Measurements from ENCODE around the gene ETFBKMT.
A peak's percentile ranks its signal among the peaks of the same experiment; 100 is the strongest.

Gene ETFBKMT

GRCh38 chr12:31659087-31659942 lies at the start of gene ETFBKMT:
Gene ETFBKMT (plus strand): TSS chr12:31659688. CDS start chr12:31661954, 2,266 bp downstream.
- DNase-seq: peak; percentile 81 to 87

- no peak for DNase-seq
Observed at GRCh38 chr12:31612819-31613218, 46.7 kb upstream of the ETFBKMT start.

- no peak for DNase-seq
Observed at GRCh38 chr12:31618228-31619025, 41.1 kb upstream of the ETFBKMT start.

- DNase-seq: no peak
Observed at GRCh38 chr12:31620311-31620710, 39.2 kb upstream of the ETFBKMT start.

GRCh38 chr12:31622038-31622437 lies 37.5 kb upstream of the ETFBKMT start:
- DNase-seq: no peak

- no peak for DNase-seq
Observed at GRCh38 chr12:31626270-31626995, 33.1 kb upstream of the ETFBKMT start.

- DNase-seq: no peak
Observed at GRCh38 chr12:31627456-31628054, 31.9 kb upstream of the ETFBKMT start.

GRCh38 chr12:31629756-31630732 lies 29.4 kb upstream of the ETFBKMT start:
- DNase-seq: no peak

GRCh38 chr12:31631023-31631724 lies 28.3 kb upstream of the ETFBKMT start:
- no peak for DNase-seq

- DNase-seq: no peak
Observed at GRCh38 chr12:31631809-31632208, 27.7 kb upstream of the ETFBKMT start.

- DNase-seq: no peak
Observed at GRCh38 chr12:31633464-31633863, 26.0 kb upstream of the ETFBKMT start.

GRCh38 chr12:31634620-31635019 lies 24.9 kb upstream of the ETFBKMT start:
- DNase-seq: no peak

- no peak for DNase-seq
Observed at GRCh38 chr12:31641509-31642090, 17.9 kb upstream of the ETFBKMT start.

GRCh38 chr12:31644536-31644935 lies 15.0 kb upstream of the ETFBKMT start:
- DNase-seq: no peak

GRCh38 chr12:31645924-31646323 lies 13.6 kb upstream of the ETFBKMT start:
- no peak for DNase-seq

GRCh38 chr12:31647086-31647491 lies 12.4 kb upstream of the ETFBKMT start:
- no peak for DNase-seq

- DNase-seq: no peak
Observed at GRCh38 chr12:31650918-31651317, 8.6 kb upstream of the ETFBKMT start.

- DNase-seq: no peak
Observed at GRCh38 chr12:31651893-31652521, 7.5 kb upstream of the ETFBKMT start.

GRCh38 chr12:31655208-31655607 lies 4.3 kb upstream of the ETFBKMT start:
- DNase-seq: no peak

GRCh38 chr12:31655792-31656191 lies 3.7 kb upstream of the ETFBKMT start:
- no peak for DNase-seq

Measured in NCI-H187 (cell line).